Muscle of back (tissue), 11 donors: ENCODE measurements around the gene GNG13. TPM values are rescaled to one million over a fixed set of nuclear protein-coding genes. Genes with fewer than 3 reads are reported as not detected.
"Not testable (repeated sequence)": the region's sequence is repeated elsewhere in the genome, so short reads cannot be mapped to it uniquely, and the experiment has no call there.

Experiments
- DNase-seq, 3 donors: peaks; one replicate each; pipeline versions ENCODE4 v3.0.0 to v3.0.0-alpha.2; 2013
- polyA plus RNA-seq, 10 donors: library from polyadenylated mRNA; unstranded; fragments of 120-200 nt; gene quantifications; one replicate each; pipeline ENCODE4 v1.2.1, GENCODE V29; 2013; ENCODE audit not compliant: insufficient read length in 10 of 10

Gene GNG13
- polyA plus RNA-seq, 10 donors, result 0.16 TPM; not detected in 9

GRCh38 chr16:778909-779527 is 21.5 kb downstream of the GNG13 start:
- no peak for DNase-seq

- DNase-seq, result no peak
Measured at GRCh38 chr16:778447-778846, 22.1 kb downstream of the GNG13 start.

- no peak for DNase-seq
Measured at GRCh38 chr16:777826-778225, 22.7 kb downstream of the GNG13 start.

- DNase-seq, result no peak
Measured at GRCh38 chr16:776824-777223, 23.7 kb downstream of the GNG13 start.

- DNase-seq, result not testable (repeated sequence)
Measured at GRCh38 chr16:776298-776697, 24.2 kb downstream of the GNG13 start.

GRCh38 chr16:775236-775796 is 25.2 kb downstream of the GNG13 start:
- DNase-seq, result no peak

GRCh38 chr16:774086-775001 is 26.2 kb downstream of the GNG13 start:
- no peak for DNase-seq

- no peak for DNase-seq
Measured at GRCh38 chr16:772959-773358, 27.6 kb downstream of the GNG13 start.

GRCh38 chr16:770411-770810 is 30.1 kb downstream of the GNG13 start:
- DNase-seq, result no peak

GRCh38 chr16:769934-770333 is 30.6 kb downstream of the GNG13 start:
- DNase-seq, result no peak

GRCh38 chr16:769184-769784 is 31.2 kb downstream of the GNG13 start:
- no peak for DNase-seq

- no peak for DNase-seq
Measured at GRCh38 chr16:768428-768827, 32.1 kb downstream of the GNG13 start.

- no peak for DNase-seq
Measured at GRCh38 chr16:767743-768235, 32.7 kb downstream of the GNG13 start.

- no peak for DNase-seq
Measured at GRCh38 chr16:766820-767640, 33.5 kb downstream of the GNG13 start.

GRCh38 chr16:766008-766819 is 34.3 kb downstream of the GNG13 start:
- DNase-seq, result no peak

GRCh38 chr16:765488-765865 is 35.1 kb downstream of the GNG13 start:
- no peak for DNase-seq

GRCh38 chr16:764848-765487 is 35.6 kb downstream of the GNG13 start:
- no peak for DNase-seq

GRCh38 chr16:764184-764750 is 36.3 kb downstream of the GNG13 start:
- no peak for DNase-seq

- no peak for DNase-seq
Measured at GRCh38 chr16:763369-764183, 37.0 kb downstream of the GNG13 start.
